Thymus (tissue), 11 donors: ENCODE data around the gene CD63. TPM values are rescaled to one million over a fixed set of nuclear protein-coding genes. Genes with fewer than 3 reads are reported as not detected.
"Not testable (repeated sequence)": the region's sequence is repeated elsewhere in the genome, so short reads cannot be mapped to it uniquely, and the experiment has no call there.

Experiments used
- DNase-seq, 9 donors: peaks; one replicate each; pipeline ENCODE4 v3.0.0-alpha.2; 2013; ENCODE audit warnings: low spot score in 9 of 9, low read depth in 6 of 9, missing footprints in 1 of 9
- H3K27ac ChIP-seq, 2 donors: one replicate each; pipeline ENCODE4 v1.5.1; 2013; ENCODE audit warnings: control low read depth in 1 of 2, low read depth in 1 of 2, low read length in 1 of 2, mild to moderate bottlenecking in 1 of 2, moderate library complexity in 1 of 2
- H3K27me3 ChIP-seq, 2 donors: one replicate each; pipeline ENCODE4 v1.5.1; 2013; ENCODE audit warnings: low read length in 1 of 2; ENCODE audit not compliant: control insufficient read depth in 2 of 2, insufficient read depth in 1 of 2
- H3K36me3 ChIP-seq, 2 donors: one replicate each; pipeline ENCODE4 v1.5.1; 2013; ENCODE audit warnings: low read length in 1 of 2, mild to moderate bottlenecking in 1 of 2, moderate library complexity in 1 of 2; ENCODE audit not compliant: control insufficient read depth in 2 of 2, insufficient read depth in 2 of 2
- H3K4me1 ChIP-seq, 2 donors: one replicate each; pipeline ENCODE4 v1.5.1; 2013; ENCODE audit warnings: low read length in 2 of 2; ENCODE audit not compliant: control insufficient read depth in 2 of 2, insufficient read depth in 2 of 2
- H3K4me3 ChIP-seq, 2 donors: one replicate each; pipeline ENCODE4 v1.5.1; 2013; ENCODE audit warnings: low read length in 2 of 2, control low read depth in 1 of 2, mild to moderate bottlenecking in 1 of 2
- H3K9me3 ChIP-seq, 2 donors: one replicate each; pipeline ENCODE4 v1.5.1; 2013; ENCODE audit warnings: low read length in 1 of 2, mild to moderate bottlenecking in 1 of 2; ENCODE audit not compliant: control insufficient read depth in 2 of 2, insufficient read depth in 1 of 2
- WGBS: extraction: QIAGEN DNeasy Blood & Tissue Kit; methylation state at CpG from one replicate; pipeline ENCODE4 v1.1.7; 2013; 5-methylcytosine and 5-hydroxymethylcytosine counted together
- polyA plus RNA-seq: library from polyadenylated mRNA; stranded (reverse); fragments of 200-250 nt; gene quantifications from one replicate; pipeline ENCODE4 v1.2.3, GENCODE V29; 2013
- total RNA-seq: library from RNA; stranded (reverse); fragments of 120-200 nt; gene quantifications from one replicate; pipeline ENCODE4 v1.2.4, GENCODE V29; 2013
- donor health status: healthy.

CD63 gene
- total and polyA plus RNA-seq, 2 donors = 221 to 598 TPM

- not testable (repeated sequence) for H3K4me1 ChIP-seq, H3K27ac ChIP-seq, H3K27me3 ChIP-seq, H3K4me3 ChIP-seq, DNase-seq, H3K9me3 ChIP-seq
- WGBS = 98% methylated on average over 4 of the region's 4 CpGs
- H3K36me3 ChIP-seq = peaks cover 61 to 83% of the 10 kb centered on the region in 2 donors
These were observed 29.8 kb upstream of the CD63 start for GRCh38 chr12:55758575-55758974.

DNA sequence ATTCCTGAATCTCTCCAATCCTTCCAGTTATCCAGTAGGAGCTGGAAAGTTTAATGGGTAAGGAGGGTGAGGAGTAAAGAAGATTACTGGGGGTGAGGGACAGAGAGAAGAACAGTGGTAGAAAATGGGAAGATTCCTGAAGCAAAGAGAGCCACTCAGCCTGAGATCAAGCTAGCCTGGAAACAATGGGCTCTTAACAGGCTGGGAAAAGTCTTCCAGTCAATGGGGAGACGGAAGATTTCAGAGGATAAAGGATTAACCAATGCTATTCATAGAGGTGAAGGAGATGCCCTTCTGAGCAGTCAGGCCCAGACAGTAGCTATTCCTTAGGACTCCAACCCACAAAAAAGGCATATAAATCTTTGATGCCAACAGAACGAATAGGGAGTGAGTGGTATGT lies 28.9 kb upstream of the CD63 start:
- 76% methylated on average over 2 of the region's 2 CpGs for WGBS
- Histone ChIP-seq H3K4me3 (no peak overlapping the region), H3K9me3 (peaks cover 0 to 1% of the 10 kb centered on the region in 2 donors), H3K4me1 (no peaks in the 10 kb centered on the region), H3K27me3 (no peaks in the 10 kb centered on the region), H3K27ac (no peak overlapping the region), H3K36me3 (peaks cover 69 to 86% of the 10 kb centered on the region in 2 donors)
- no peak for DNase-seq

DNA sequence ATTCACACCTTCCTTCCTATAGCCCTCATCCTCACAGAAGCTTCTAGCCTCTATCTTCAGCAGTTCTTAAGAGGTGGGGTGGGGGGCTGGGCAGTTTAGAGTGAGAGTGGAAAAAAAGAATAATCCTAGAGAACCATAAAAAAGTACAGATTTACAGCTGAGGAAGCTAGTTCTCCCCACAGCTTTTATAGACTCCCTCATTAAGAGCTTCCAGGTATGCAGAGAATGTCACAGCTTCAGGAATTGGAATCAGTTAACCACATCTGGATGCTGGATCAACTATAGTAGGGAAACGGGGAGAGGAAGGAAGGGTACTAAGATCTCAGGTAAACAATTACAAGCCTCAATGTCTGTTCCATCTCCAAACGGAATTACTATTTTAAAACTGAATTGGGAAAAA lies 26.4 kb upstream of the CD63 start:
- 95% methylated on average over 2 of the region's 2 CpGs for WGBS
- Histone ChIP-seq H3K27ac (no peak overlapping the region), H3K27me3 (no peaks in the 10 kb centered on the region), H3K4me1 (peaks cover 0 to 6% of the 10 kb centered on the region in 2 donors), H3K4me3 (no peak overlapping the region), H3K36me3 (peaks cover 80 to 92% of the 10 kb centered on the region in 2 donors), H3K9me3 (peaks cover 0 to 1% of the 10 kb centered on the region in 2 donors)
- no peak for DNase-seq

GRCh38 chr12:55748230-55748993 lies 19.6 kb upstream of the CD63 start:
- H3K27ac ChIP-seq = no peak overlapping the region
- peaks cover 16 to 34% of the 10 kb centered on the region in 2 donors for H3K4me1 ChIP-seq
- 96% methylated on average over 18 of the region's 18 CpGs for WGBS
- DNase-seq = no peak
- peaks cover 42 to 56% of the 10 kb centered on the region in 2 donors for H3K36me3 ChIP-seq
- no peaks in the 10 kb centered on the region for H3K27me3 ChIP-seq
- no peaks in the 10 kb centered on the region for H3K9me3 ChIP-seq
- H3K4me3 ChIP-seq = no peak overlapping the region

GRCh38 chr12:55746913-55747231 lies 18.1 kb upstream of the CD63 start:
- Histone ChIP-seq H3K36me3 (peaks cover 27 to 40% of the 10 kb centered on the region in 2 donors), H3K4me3 (no peak overlapping the region), H3K27ac (no peak overlapping the region), H3K4me1 (peaks cover 18 to 44% of the 10 kb centered on the region in 2 donors), H3K27me3 (no peaks in the 10 kb centered on the region), H3K9me3 (no peaks in the 10 kb centered on the region)
- no peak for DNase-seq

GRCh38 chr12:55746174-55746912 lies 17.5 kb upstream of the CD63 start:
- WGBS = 77% methylated on average over 3 of the region's 3 CpGs
- Histone ChIP-seq H3K27ac (no peak overlapping the region), H3K27me3 (no peaks in the 10 kb centered on the region), H3K9me3 (no peaks in the 10 kb centered on the region), H3K4me3 (no peak overlapping the region), H3K36me3 (peaks cover 22 to 35% of the 10 kb centered on the region in 2 donors), H3K4me1 (peaks cover 18 to 48% of the 10 kb centered on the region in 2 donors)
- DNase-seq = no peak

DNA sequence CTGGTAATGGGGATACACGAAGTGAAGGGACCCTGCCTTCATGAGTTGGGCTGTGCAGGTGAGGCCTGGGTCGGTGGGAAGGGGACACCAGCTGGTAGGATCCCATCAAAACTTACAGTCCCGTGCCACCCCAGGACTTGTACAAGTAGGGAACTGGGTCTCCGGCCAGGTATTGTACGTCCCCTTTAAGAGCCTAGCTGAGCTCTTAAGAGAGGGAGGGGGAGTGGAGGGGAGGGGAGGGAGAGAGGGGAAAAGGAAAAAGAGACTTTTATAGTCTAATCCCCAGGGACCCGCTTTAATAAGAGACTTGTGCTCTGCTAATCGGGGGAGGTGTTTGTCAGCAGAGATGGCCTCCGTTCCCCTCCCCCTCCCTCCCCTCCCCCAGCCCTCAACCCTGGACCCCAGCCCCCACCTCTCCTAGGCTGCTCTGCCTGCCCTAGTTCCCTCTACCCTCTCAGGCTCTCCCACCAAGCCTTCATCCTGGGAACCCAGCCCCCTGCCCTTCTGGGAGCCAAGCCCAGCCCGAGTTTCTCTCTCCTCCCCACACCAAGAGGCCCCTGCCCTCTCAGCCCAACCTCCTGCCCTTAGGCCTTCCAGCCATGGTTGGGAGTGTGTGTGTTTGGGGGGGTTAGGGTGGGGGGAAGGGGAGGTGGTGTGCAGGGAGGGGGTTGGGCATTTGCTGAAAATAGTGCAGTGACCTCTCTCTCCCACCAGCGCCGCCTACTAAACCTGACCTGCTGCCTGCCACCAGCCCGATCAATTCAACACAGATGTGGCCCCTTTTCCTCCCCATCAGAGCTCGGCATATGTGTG lies 16.8 kb upstream of the CD63 start:
- H3K27ac ChIP-seq = peak overlapping the region in 1 of 2 donors; percentile 26
- DNase-seq = peak in 1 of 9 donors; percentile 35
- 48% methylated on average over 13 of the region's 13 CpGs for WGBS
- no peaks in the 10 kb centered on the region for H3K27me3 ChIP-seq
- no peaks in the 10 kb centered on the region for H3K9me3 ChIP-seq
- H3K4me3 ChIP-seq = peak overlapping the region; percentile 6 to 14
- peaks cover 17 to 27% of the 10 kb centered on the region in 2 donors for H3K36me3 ChIP-seq
- peaks cover 18 to 46% of the 10 kb centered on the region in 2 donors for H3K4me1 ChIP-seq

GRCh38 chr12:55744340-55745030 lies 15.7 kb upstream of the CD63 start:
- Histone ChIP-seq H3K27me3 (no peaks in the 10 kb centered on the region), H3K36me3 (peaks cover 11 to 20% of the 10 kb centered on the region in 2 donors), H3K27ac (no peak overlapping the region), H3K9me3 (no peaks in the 10 kb centered on the region), H3K4me3 (peak overlapping the region; percentile 77 to 87), H3K4me1 (peaks cover 18 to 42% of the 10 kb centered on the region in 2 donors)
- 9% methylated on average over 11 of the region's 11 CpGs for WGBS
- peak in 1 of 9 donors; percentile 23 for DNase-seq
